ENCODE measurements around the gene MPG. TPM values are rescaled to one million over a fixed set of nuclear protein-coding genes. Genes with fewer than 3 reads are reported as not detected.

The MPG gene
- total RNA-seq, 1 donor from 2014 or later = 77.5 TPM

GRCh38 chr16:74747-75334 is 3.2 kb upstream of the MPG start:
- Mint-ChIP-seq H3K4me1 (ENCODE audit: low read depth) (peaks cover 24% of the 10 kb centered on the region), H3K36me3 (ENCODE audit: low read depth) (peaks cover 8% of the 10 kb centered on the region), H3K27me3 (ENCODE audit: insufficient read depth) (peaks cover 34% of the 10 kb centered on the region), H3K27ac (no peak overlapping the region), H3K4me3 (peak overlapping the region; percentile 42), H3K9me3 (no peaks in the 10 kb centered on the region)
- DNase-seq (ENCODE audit: low spot score) = no peak
- intact Hi-C loops (cut with micrococcal nuclease) = no loop called here

- peaks cover 28% of the 10 kb centered on the region for H3K4me1 Mint-ChIP-seq (ENCODE audit: low read depth)
- H3K9me3 Mint-ChIP-seq = no peaks in the 10 kb centered on the region
- H3K36me3 Mint-ChIP-seq (ENCODE audit: low read depth) = peaks cover 8% of the 10 kb centered on the region
- intact Hi-C loops (cut with micrococcal nuclease) = no loop called here
- peaks cover 24% of the 10 kb centered on the region for H3K27me3 Mint-ChIP-seq (ENCODE audit: insufficient read depth)
- peak overlapping the region; percentile 71 for H3K27ac Mint-ChIP-seq
- H3K4me3 Mint-ChIP-seq = peak overlapping the region; percentile 80
- no peak for DNase-seq (ENCODE audit: low spot score)
These were observed 2.2 kb upstream of the MPG start for GRCh38 chr16:75580-76501.

GRCh38 chr16:76535-77272 is 1.3 kb upstream of the MPG start:
- intact Hi-C loops (cut with micrococcal nuclease) = loop anchor here (1.0 kb wide), 2 partner anchors 11 to 23 kb away; partner anchors contain the start of genes POLR3K and SNRNP25
- no peaks in the 10 kb centered on the region for H3K9me3 Mint-ChIP-seq
- H3K4me1 Mint-ChIP-seq (ENCODE audit: low read depth) = peaks cover 28% of the 10 kb centered on the region
- H3K36me3 Mint-ChIP-seq (ENCODE audit: low read depth) = peaks cover 8% of the 10 kb centered on the region
- H3K27ac Mint-ChIP-seq = peak overlapping the region; percentile 71
- no peak for DNase-seq (ENCODE audit: low spot score)
- H3K4me3 Mint-ChIP-seq = peak overlapping the region; percentile 80
- H3K27me3 Mint-ChIP-seq (ENCODE audit: insufficient read depth) = peaks cover 19% of the 10 kb centered on the region

- H3K4me1 Mint-ChIP-seq (ENCODE audit: low read depth) = peaks cover 28% of the 10 kb centered on the region
- DNase-seq (ENCODE audit: low spot score) = peak; percentile 29
- peak overlapping the region; percentile 80 for H3K4me3 Mint-ChIP-seq
- intact Hi-C loops (cut with micrococcal nuclease) = loop anchor here (1.0 kb wide), 2 partner anchors 12 to 24 kb away; partner anchors contain the start of genes POLR3K and SNRNP25
- H3K27ac Mint-ChIP-seq = peak overlapping the region; percentile 71
- H3K27me3 Mint-ChIP-seq (ENCODE audit: insufficient read depth) = peaks cover 19% of the 10 kb centered on the region
- H3K9me3 Mint-ChIP-seq = no peaks in the 10 kb centered on the region
- H3K36me3 Mint-ChIP-seq (ENCODE audit: low read depth) = peaks cover 8% of the 10 kb centered on the region
These were observed 685 bp upstream of the MPG start for GRCh38 chr16:77273-77806.

GRCh38 chr16:78444-79150 is 572 bp downstream of the MPG start:
- peaks cover 25% of the 10 kb centered on the region for H3K4me1 Mint-ChIP-seq (ENCODE audit: low read depth)
- H3K27me3 Mint-ChIP-seq (ENCODE audit: insufficient read depth) = peaks cover 12% of the 10 kb centered on the region
- H3K4me3 Mint-ChIP-seq = peak overlapping the region; percentile 90
- intact Hi-C loops (cut with micrococcal nuclease) = loop anchor here (2.0 kb wide), 1 partner anchor 18 kb away; no protein-coding TSS in a partner anchor
- DNase-seq (ENCODE audit: low spot score) = no peak
- peak overlapping the region; percentile 78 for H3K27ac Mint-ChIP-seq
- H3K36me3 Mint-ChIP-seq (ENCODE audit: low read depth) = peaks cover 6% of the 10 kb centered on the region
- H3K9me3 Mint-ChIP-seq = no peaks in the 10 kb centered on the region

GRCh38 chr16:79151-80054 is 1.4 kb downstream of the MPG start:
- intact Hi-C loops (cut with micrococcal nuclease) = loop anchor here (2.0 kb wide), 1 partner anchor 17 kb away; no protein-coding TSS in a partner anchor
- no peak for DNase-seq (ENCODE audit: low spot score)
- peak overlapping the region; percentile 90 for H3K4me3 Mint-ChIP-seq
- H3K27ac Mint-ChIP-seq = peak overlapping the region; percentile 78
- peaks cover 5% of the 10 kb centered on the region for H3K27me3 Mint-ChIP-seq (ENCODE audit: insufficient read depth)
- peaks cover 32% of the 10 kb centered on the region for H3K4me1 Mint-ChIP-seq (ENCODE audit: low read depth)
- H3K9me3 Mint-ChIP-seq = no peaks in the 10 kb centered on the region
- peaks cover 10% of the 10 kb centered on the region for H3K36me3 Mint-ChIP-seq (ENCODE audit: low read depth)

- Mint-ChIP-seq H3K36me3 (ENCODE audit: low read depth) (peaks cover 15% of the 10 kb centered on the region), H3K9me3 (no peaks in the 10 kb centered on the region), H3K27me3 (ENCODE audit: insufficient read depth) (no peaks in the 10 kb centered on the region), H3K4me1 (ENCODE audit: low read depth) (peaks cover 29% of the 10 kb centered on the region), H3K4me3 (no peak overlapping the region), H3K27ac (no peak overlapping the region)
- intact Hi-C loops (cut with micrococcal nuclease) = no loop called here
- no peak for DNase-seq (ENCODE audit: low spot score)
These were observed 5.1 kb downstream of the MPG start for GRCh38 chr16:83060-83603.

- Mint-ChIP-seq H3K9me3 (no peaks in the 10 kb centered on the region), H3K27ac (peak overlapping the region; percentile 94), H3K27me3 (ENCODE audit: insufficient read depth) (no peaks in the 10 kb centered on the region), H3K4me1 (ENCODE audit: low read depth) (peaks cover 29% of the 10 kb centered on the region), H3K36me3 (ENCODE audit: low read depth) (peaks cover 15% of the 10 kb centered on the region), H3K4me3 (peak overlapping the region; percentile 58)
- no peak for DNase-seq (ENCODE audit: low spot score)
- intact Hi-C loops (cut with micrococcal nuclease) = loop anchor here (2.0 kb wide), 1 partner anchor 31 kb away; the partner anchor contains the start of genes POLR3K and SNRNP25
These were observed 6.0 kb downstream of the MPG start for GRCh38 chr16:83781-84615.

- intact Hi-C loops (cut with micrococcal nuclease) = loop anchor here (2.0 kb wide), 1 partner anchor 32 kb away; the partner anchor contains the start of genes POLR3K and SNRNP25
- Mint-ChIP-seq H3K4me1 (ENCODE audit: low read depth) (peaks cover 22% of the 10 kb centered on the region), H3K4me3 (peak overlapping the region; percentile 20), H3K36me3 (ENCODE audit: low read depth) (peaks cover 9% of the 10 kb centered on the region), H3K27me3 (ENCODE audit: insufficient read depth) (no peaks in the 10 kb centered on the region), H3K9me3 (no peaks in the 10 kb centered on the region), H3K27ac (peak overlapping the region; percentile 94)
- DNase-seq (ENCODE audit: low spot score) = peak; percentile 41
These were observed 6.8 kb downstream of the MPG start for GRCh38 chr16:84718-85406.

GRCh38 chr16:85407-85782 is 7.4 kb downstream of the MPG start:
- no peak overlapping the region for H3K4me3 Mint-ChIP-seq
- H3K27me3 Mint-ChIP-seq (ENCODE audit: insufficient read depth) = no peaks in the 10 kb centered on the region
- no peaks in the 10 kb centered on the region for H3K9me3 Mint-ChIP-seq
- no peak for DNase-seq (ENCODE audit: low spot score)
- intact Hi-C loops (cut with micrococcal nuclease) = loop anchor here (2.0 kb wide), 1 partner anchor 33 kb away; the partner anchor contains the start of genes POLR3K and SNRNP25
- peaks cover 13% of the 10 kb centered on the region for H3K36me3 Mint-ChIP-seq (ENCODE audit: low read depth)
- peaks cover 18% of the 10 kb centered on the region for H3K4me1 Mint-ChIP-seq (ENCODE audit: low read depth)
- peak overlapping the region; percentile 94 for H3K27ac Mint-ChIP-seq

Data from activated T-helper 1 cell treated with anti-CD3 and anti-CD28 coated beads, Interleukin-12 subunit alpha, Interleukin-12 subunit beta, Interleukin-2, Interleukin-4 antibody, amounts not matched to agents 30 ng/mL and 10 ng/mL and 1 ng/mL, durations not matched to agents 14 hours and 24 hours and 36 hours (primary cell).